ENCODE results near the gene PFDN4. TPM values are rescaled to one million over a fixed set of nuclear protein-coding genes. Genes with fewer than 3 reads are reported as not detected.

PFDN4 gene
- total RNA-seq, 1 experiment from 2014 or later = 61.8 TPM

DNA sequence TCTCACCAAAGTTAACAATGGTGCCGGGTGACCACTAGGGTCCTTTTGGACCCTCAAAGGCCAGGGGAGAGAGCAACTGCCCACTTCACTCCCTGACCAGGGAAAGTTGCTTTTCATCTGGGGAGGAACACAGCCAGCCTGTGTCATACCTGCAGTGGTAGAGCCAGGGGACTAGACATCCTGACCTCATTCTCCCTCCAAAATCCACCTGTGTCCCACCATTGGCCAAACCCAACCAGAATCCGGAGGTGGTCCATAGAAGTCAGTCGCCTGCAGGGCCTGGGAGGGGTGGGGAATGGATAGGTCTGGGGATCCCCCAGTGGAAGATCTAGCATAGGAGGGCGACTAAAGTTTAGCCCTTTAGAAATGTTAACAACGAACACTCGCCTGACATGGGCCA, 12.8 kb downstream of the PFDN4 start:
- Mint-ChIP-seq H3K9me3 (ENCODE audit: low read depth, unreplicated experiment) (no peaks in the 10 kb centered on the region), H3K36me3 (ENCODE audit: insufficient read depth, unreplicated experiment) (peaks cover 28% of the 10 kb centered on the region), H3K27ac (ENCODE audit: unreplicated experiment) (no peak overlapping the region), H3K27me3 (ENCODE audit: unreplicated experiment) (no peaks in the 10 kb centered on the region), H3K4me1 (ENCODE audit: low read depth, unreplicated experiment) (no peaks in the 10 kb centered on the region), H3K4me3 (ENCODE audit: low read depth, unreplicated experiment) (no peak overlapping the region)
- intact Hi-C loops (cut with micrococcal nuclease; ENCODE audit: unreplicated experiment) = loop anchor here (1.0 to 5.0 kb wide), 5 partner anchors 46 to 247 kb away; no protein-coding TSS in a partner anchor
- CTCF ChIA-PET = interaction anchor here (0.7 to 2.2 kb wide), 2 partner anchors 99 to 140 kb away, joined by 4 to 6 read pairs; no protein-coding TSS in a partner anchor
- no peak for TF ChIP-seq CTCF (IDR thresholded peaks at IDR 0.05; ENCODE audit: unreplicated experiment)
- no TSS peak for BruUV-seq (replicated peaks)
- DNase-seq = no peak

GRCh38 chr20:54221353-54221752, 13.5 kb downstream of the PFDN4 start:
- H3K9me3 Mint-ChIP-seq (ENCODE audit: low read depth, unreplicated experiment) = no peaks in the 10 kb centered on the region
- TF ChIP-seq CTCF (IDR thresholded peaks at IDR 0.05; ENCODE audit: unreplicated experiment) = no peak
- CTCF ChIA-PET = interaction anchor here (0.6 to 2.2 kb wide), 2 partner anchors 99 to 425 kb away, joined by 6 read pairs; no protein-coding TSS in a partner anchor
- peaks cover 28% of the 10 kb centered on the region for H3K36me3 Mint-ChIP-seq (ENCODE audit: insufficient read depth, unreplicated experiment)
- DNase-seq = no peak
- peak overlapping the region; percentile 4 for H3K27ac Mint-ChIP-seq (ENCODE audit: unreplicated experiment)
- no TSS peak for BruUV-seq (replicated peaks)
- intact Hi-C loops (cut with micrococcal nuclease; ENCODE audit: unreplicated experiment) = loop anchor here (2.0 to 5.0 kb wide), 4 partner anchors 45 to 246 kb away; no protein-coding TSS in a partner anchor
- H3K27me3 Mint-ChIP-seq (ENCODE audit: unreplicated experiment) = no peaks in the 10 kb centered on the region
- no peak overlapping the region for H3K4me3 Mint-ChIP-seq (ENCODE audit: low read depth, unreplicated experiment)
- H3K4me1 Mint-ChIP-seq (ENCODE audit: low read depth, unreplicated experiment) = no peaks in the 10 kb centered on the region

DNA sequence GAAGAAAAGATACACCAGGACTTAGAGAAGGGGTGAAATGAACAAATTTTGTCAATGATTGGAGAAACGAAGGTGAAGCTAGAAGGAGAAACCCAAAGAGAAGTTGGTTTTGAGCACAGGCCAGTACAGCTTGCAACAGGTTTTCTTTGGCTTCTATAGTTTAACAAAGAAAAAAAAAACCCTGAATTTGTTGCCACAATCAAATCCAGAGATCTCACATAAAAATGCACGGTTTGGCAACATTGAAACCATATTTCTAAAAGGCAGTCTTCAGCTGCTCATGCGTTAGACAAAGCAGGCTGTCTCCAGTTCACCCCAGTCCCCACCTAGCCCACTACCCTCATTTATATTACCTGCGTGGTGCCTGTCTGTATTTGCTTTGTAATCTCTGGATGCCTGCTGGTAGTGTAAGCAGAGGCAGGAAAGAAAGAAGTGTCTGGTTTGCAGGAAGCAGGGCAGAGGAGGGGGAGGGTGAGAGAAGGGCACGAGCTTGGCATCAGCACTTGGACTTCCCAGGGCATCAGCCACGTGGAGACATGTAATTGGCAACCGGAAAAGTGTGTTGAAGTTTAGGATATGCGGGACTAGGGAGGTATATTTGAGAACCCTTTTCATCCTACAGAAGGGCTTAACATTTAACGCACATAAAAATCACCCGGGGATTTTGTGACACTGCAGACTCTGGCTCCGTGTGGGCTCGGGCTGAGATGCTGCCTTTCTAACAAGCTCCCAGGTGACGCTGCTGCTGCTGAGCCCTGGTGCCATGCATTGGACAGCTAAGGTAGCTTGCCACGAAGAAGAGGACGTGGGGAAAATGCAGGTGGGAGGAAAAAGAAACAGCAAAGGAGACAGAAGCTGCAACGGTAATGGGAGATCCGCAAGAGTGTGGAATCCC, 14.4 kb downstream of the PFDN4 start:
- Mint-ChIP-seq H3K36me3 (ENCODE audit: insufficient read depth, unreplicated experiment) (peaks cover 28% of the 10 kb centered on the region), H3K4me3 (ENCODE audit: low read depth, unreplicated experiment) (no peak overlapping the region), H3K27ac (ENCODE audit: unreplicated experiment) (peak overlapping the region; percentile 4), H3K4me1 (ENCODE audit: low read depth, unreplicated experiment) (no peaks in the 10 kb centered on the region), H3K9me3 (ENCODE audit: low read depth, unreplicated experiment) (peaks cover 3% of the 10 kb centered on the region), H3K27me3 (ENCODE audit: unreplicated experiment) (no peaks in the 10 kb centered on the region)
- TF ChIP-seq CTCF (IDR thresholded peaks at IDR 0.05; ENCODE audit: unreplicated experiment) = no peak
- no TSS peak for BruUV-seq (replicated peaks)
- CTCF ChIA-PET = interaction anchor here (0.5 to 2.2 kb wide), 6 partner anchors 35 to 536 kb away, joined by 3 to 10 read pairs (median 4); no protein-coding TSS in a partner anchor
- DNase-seq = no peak
- intact Hi-C loops (cut with micrococcal nuclease; ENCODE audit: unreplicated experiment) = loop anchor here (2.0 to 5.0 kb wide), 4 partner anchors 45 to 245 kb away; no protein-coding TSS in a partner anchor

GRCh38 chr20:54223285-54223684, 15.4 kb downstream of the PFDN4 start:
- peaks cover 23% of the 10 kb centered on the region for H3K36me3 Mint-ChIP-seq (ENCODE audit: insufficient read depth, unreplicated experiment)
- DNase-seq = no peak
- CTCF ChIA-PET = interaction anchor here (0.6 to 1.4 kb wide), 5 partner anchors 12 to 172 kb away, joined by 3 to 10 read pairs (median 4); no protein-coding TSS in a partner anchor
- H3K4me3 Mint-ChIP-seq (ENCODE audit: low read depth, unreplicated experiment) = no peak overlapping the region
- no peaks in the 10 kb centered on the region for H3K27me3 Mint-ChIP-seq (ENCODE audit: unreplicated experiment)
- no peak overlapping the region for H3K27ac Mint-ChIP-seq (ENCODE audit: unreplicated experiment)
- no TSS peak for BruUV-seq (replicated peaks)
- no peak for TF ChIP-seq CTCF (IDR thresholded peaks at IDR 0.05; ENCODE audit: unreplicated experiment)
- intact Hi-C loops (cut with micrococcal nuclease; ENCODE audit: unreplicated experiment) = loop anchor here (5.0 kb wide), 2 partner anchors 119 to 244 kb away; no protein-coding TSS in a partner anchor
- H3K9me3 Mint-ChIP-seq (ENCODE audit: low read depth, unreplicated experiment) = peaks cover 9% of the 10 kb centered on the region
- no peaks in the 10 kb centered on the region for H3K4me1 Mint-ChIP-seq (ENCODE audit: low read depth, unreplicated experiment)
